Keratinocyte (primary cell): ENCODE data around the gene SLAMF1. TPM values are rescaled to one million over a fixed set of nuclear protein-coding genes. Genes with fewer than 3 reads are reported as not detected.

Source experiments
- DNase-seq: peaks from one replicate; pipeline ENCODE4 v3.0.0-alpha.2; 2011; ENCODE audit warnings: low read depth, missing footprints, low spot score
- FAIRE-seq: peaks from 2 replicates; lab custom pipeline; 2011; peaks lifted over from hg19 to GRCh38; lab: Jason Lieb, UNC
- H2AFZ ChIP-seq: 2 replicates; pipeline ENCODE4 v1.6.0; 2012; ENCODE audit warnings: low read length, control low read depth, inconsistent platforms; ENCODE audit not compliant: control insufficient read depth
- H3K27ac ChIP-seq: 2 replicates; pipeline ENCODE4 v1.5.1; 2011; ENCODE audit warnings: low read length; ENCODE audit not compliant: control insufficient read depth, insufficient read depth
- H3K27me3 ChIP-seq: 3 replicates; pipeline ENCODE4 v1.6.0; 2011; ENCODE audit warnings: low read length; ENCODE audit not compliant: control insufficient read depth, insufficient read depth; ENCODE audit errors: extremely low read depth
- H3K36me3 ChIP-seq, 2 experiments: 2 replicates in 1 of 2; 3 replicates in 1 of 2; pipeline ENCODE4 v1.5.1; 2011; ENCODE audit warnings: low read length in 2 of 2, mild to moderate bottlenecking in 1 of 2; ENCODE audit not compliant: control insufficient read depth in 2 of 2, insufficient read depth in 2 of 2; ENCODE audit errors: extremely low read depth in 1 of 2
- H3K4me1 ChIP-seq: 3 replicates; pipeline ENCODE4 v1.5.1; 2011; ENCODE audit warnings: low read length; ENCODE audit not compliant: control insufficient read depth, insufficient read depth; ENCODE audit errors: extremely low read depth
- H3K4me2 ChIP-seq: 3 replicates; pipeline ENCODE4 v1.6.0; 2011; ENCODE audit warnings: low read depth, low read length; ENCODE audit not compliant: control insufficient read depth, insufficient read depth; ENCODE audit errors: extremely low read depth
- H3K4me3 ChIP-seq, 3 experiments: fragments of 200-600 bp in 1 of 3; sonication (generic) in 1 of 3; 2 replicates in 2 of 3; 3 replicates in 1 of 3; pipeline ENCODE4 v1.5.1; 2011 to 2016; ENCODE audit warnings: low read length in 3 of 3, mild to moderate bottlenecking in 3 of 3, control low read depth in 2 of 3, inconsistent platforms in 1 of 3, low read depth in 1 of 3, mixed read lengths in 1 of 3, mixed run types in 1 of 3, moderate library complexity in 1 of 3; ENCODE audit not compliant: control insufficient read depth in 2 of 3, insufficient read depth in 2 of 3; ENCODE audit errors: extremely low read depth in 1 of 3
- H3K79me2 ChIP-seq: 2 replicates; pipeline ENCODE4 v1.6.0; 2012; ENCODE audit warnings: low read length; ENCODE audit not compliant: control insufficient read depth, insufficient read depth
- H3K9ac ChIP-seq: 3 replicates; pipeline ENCODE4 v1.6.0; 2011; ENCODE audit warnings: low read length; ENCODE audit not compliant: control insufficient read depth, insufficient read depth; ENCODE audit errors: extremely low read depth
- H3K9me1 ChIP-seq: 3 replicates; pipeline ENCODE4 v1.6.0; 2011; ENCODE audit warnings: low read length; ENCODE audit not compliant: control insufficient read depth, insufficient read depth; ENCODE audit errors: extremely low read depth
- H3K9me3 ChIP-seq: 2 replicates; pipeline ENCODE4 v1.5.1; 2012; ENCODE audit warnings: low read depth, low read length; ENCODE audit not compliant: control insufficient read depth
- H4K20me1 ChIP-seq: 3 replicates; pipeline ENCODE4 v1.6.0; 2011; ENCODE audit warnings: low read length; ENCODE audit not compliant: control insufficient read depth, insufficient read depth; ENCODE audit errors: extremely low read depth
- CTCF ChIP-seq, 3 experiments: IDR thresholded peaks in 1 of 3; conservative IDR thresholded peaks in 1 of 3; optimal IDR thresholded peaks in 1 of 3; 2 replicates in 2 of 3; 3 replicates in 1 of 3; pipeline versions ENCODE3 to v1.5.1; 2011; ENCODE audit warnings: low read length in 3 of 3, mild to moderate bottlenecking in 3 of 3, moderate library complexity in 2 of 3, control low read depth in 1 of 3, inconsistent platforms in 1 of 3; ENCODE audit not compliant: insufficient read depth in 2 of 3; ENCODE audit errors: extremely low read depth in 1 of 3
- EZH2 ChIP-seq: IDR thresholded peaks from one replicate; pipeline ENCODE4 v1.6.1; 2012; ENCODE audit warnings: inconsistent platforms, mild to moderate bottlenecking, low read length, moderate library complexity
- dilution Hi-C: fragments of 300-500 bp; cut with MboI; formaldehyde crosslinking; loops from one replicate; pipeline ENCODE4 v1.7.0; 2020; ENCODE audit warnings: low sequenced_read_pairs; ENCODE audit not compliant: extremely low pct_ligation_motif_present
- polyA plus RNA-seq, 5 experiments: library from polyadenylated mRNA; depleted of rRNA in 3 of 5; stranded (reverse) in 3 of 5; stranded (forward) in 1 of 5; unstranded in 1 of 5; fragments of >200 nt; gene quantifications; 1 replicate in 1 of 5; 2 replicates in 3 of 5; 3 replicates in 1 of 5; pipeline versions ENCODE4 v1.2.1 to v1.2.3, GENCODE V29; 2011 to 2012; ENCODE audit warnings: missing spikeins in 2 of 5, low read depth in 1 of 5, low replicate concordance in 1 of 5

Gene SLAMF1
- polyA plus RNA-seq, 1 donor (not counting 4 experiments of a cell fraction or from before 2014, with no cell fraction given) = not detected

- no peaks in the 10 kb centered on the region for H4K20me1 ChIP-seq
- no peak for FAIRE-seq
- no peak for TF ChIP-seq EZH2
- no peak for TF ChIP-seq CTCF (optimal IDR thresholded peaks at IDR 0.05 in 1 of 3, IDR thresholded peaks at IDR 0.05 in 1 of 3, conservative IDR thresholded peaks at IDR 0.05 in 1 of 3; ENCODE audit: extremely low read depth in 1 of 3, insufficient read depth in 2 of 3, low read length in 3 of 3)
Observed at GRCh38 chr1:160642281-160642644, 4.6 kb downstream of the SLAMF1 start.

GRCh38 chr1:160641323-160642280 lies 5.2 kb downstream of the SLAMF1 start:
- H2AFZ ChIP-seq = no peak overlapping the region
- peaks cover 4% of the 10 kb centered on the region for H3K27me3 ChIP-seq
- dilution Hi-C loops = no loop called here
- H3K9me3 ChIP-seq = no peaks in the 10 kb centered on the region
- H3K4me1 ChIP-seq = no peaks in the 10 kb centered on the region
- H3K36me3 ChIP-seq = no peaks in the 10 kb centered on the region
- H4K20me1 ChIP-seq = no peaks in the 10 kb centered on the region
- no peak overlapping the region for H3K4me3 ChIP-seq
- H3K4me2 ChIP-seq = no peak overlapping the region
- no peak for TF ChIP-seq CTCF (optimal IDR thresholded peaks at IDR 0.05 in 1 of 3, IDR thresholded peaks at IDR 0.05 in 1 of 3, conservative IDR thresholded peaks at IDR 0.05 in 1 of 3; ENCODE audit: extremely low read depth in 1 of 3, insufficient read depth in 2 of 3, low read length in 3 of 3)
- no peak for TF ChIP-seq EZH2
- no peaks in the 10 kb centered on the region for H3K9me1 ChIP-seq
- FAIRE-seq (no peak), DNase-seq (no peak)
- no peak overlapping the region for H3K27ac ChIP-seq
- no peak overlapping the region for H3K9ac ChIP-seq
- H3K79me2 ChIP-seq = no peaks in the 10 kb centered on the region

More at GRCh38 chr1:160642281-160642644, 4.6 kb downstream of the SLAMF1 start:
- Histone ChIP-seq H2AFZ (no peak overlapping the region), H3K27ac (no peak overlapping the region), H3K9me3 (no peaks in the 10 kb centered on the region), H3K9me1 (no peaks in the 10 kb centered on the region), H3K9ac (no peak overlapping the region), H3K4me1 (no peaks in the 10 kb centered on the region), H3K79me2 (no peaks in the 10 kb centered on the region), H3K36me3 (no peaks in the 10 kb centered on the region), H3K4me3 (no peak overlapping the region), H3K27me3 (peaks cover 4% of the 10 kb centered on the region), H3K4me2 (no peak overlapping the region)
- no peak for DNase-seq
- dilution Hi-C loops = no loop called here
